Embryonic facial prominence (tissue), 1 donor: ENCODE measurements around the gene NEB.
"Not testable (repeated sequence)": the region's sequence is repeated elsewhere in the genome, so short reads cannot be mapped to it uniquely, and the experiment has no call there.

ENCODE experiments used
- DNase-seq: peaks from one replicate; pipeline ENCODE4 v3.0.0-alpha.2; 2016; ENCODE audit errors: extremely low spot score

The NEB gene

DNA sequence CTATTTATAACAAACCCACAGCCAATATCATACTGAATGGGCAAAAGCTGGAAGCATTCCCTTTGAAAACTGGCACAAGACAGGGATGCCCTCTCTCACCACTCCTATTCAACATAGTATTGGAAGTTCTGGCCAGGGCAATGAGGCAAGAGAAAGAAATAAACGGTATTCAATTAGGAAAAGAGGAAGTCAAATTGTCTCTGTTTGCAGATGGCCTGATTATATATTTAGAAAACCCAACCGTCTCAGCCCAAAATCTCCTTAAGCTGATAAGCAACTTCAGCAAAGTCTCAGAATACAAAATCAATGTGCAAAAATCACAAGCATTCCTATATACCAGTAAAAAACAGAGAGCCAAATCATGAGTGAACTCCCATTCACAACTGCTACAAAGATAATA is 176.4 kb downstream of the NEB start:
- DNase-seq, result not testable (repeated sequence)

- DNase-seq, result no peak
Observed at GRCh38 chr2:151556121-151556520, 178.2 kb downstream of the NEB start.

- DNase-seq, result no peak
Observed at GRCh38 chr2:151552287-151552686, 182.0 kb downstream of the NEB start.

DNA sequence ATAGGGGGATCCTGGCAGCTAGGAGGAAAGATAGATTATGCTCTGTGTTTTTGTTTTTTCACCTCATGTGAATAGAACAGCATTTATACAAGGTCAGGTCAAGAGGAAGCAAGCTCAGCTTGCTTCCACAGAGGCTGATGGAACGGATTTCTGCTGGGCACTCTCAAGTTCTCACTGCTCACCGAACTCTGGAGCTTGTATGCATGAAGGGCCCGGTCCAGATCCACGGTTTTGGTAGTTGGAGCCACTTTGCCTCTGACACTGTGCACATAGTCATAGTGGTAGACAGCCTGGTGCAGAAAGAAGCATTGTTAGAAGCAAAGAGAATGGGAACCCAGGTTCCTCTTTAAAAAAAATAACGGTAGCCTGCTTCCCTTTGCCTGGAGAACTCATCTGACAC is 182.7 kb downstream of the NEB start:
- no peak for DNase-seq

GRCh38 chr2:151549191-151549590 is 185.1 kb downstream of the NEB start:
- DNase-seq, result no peak

DNA sequence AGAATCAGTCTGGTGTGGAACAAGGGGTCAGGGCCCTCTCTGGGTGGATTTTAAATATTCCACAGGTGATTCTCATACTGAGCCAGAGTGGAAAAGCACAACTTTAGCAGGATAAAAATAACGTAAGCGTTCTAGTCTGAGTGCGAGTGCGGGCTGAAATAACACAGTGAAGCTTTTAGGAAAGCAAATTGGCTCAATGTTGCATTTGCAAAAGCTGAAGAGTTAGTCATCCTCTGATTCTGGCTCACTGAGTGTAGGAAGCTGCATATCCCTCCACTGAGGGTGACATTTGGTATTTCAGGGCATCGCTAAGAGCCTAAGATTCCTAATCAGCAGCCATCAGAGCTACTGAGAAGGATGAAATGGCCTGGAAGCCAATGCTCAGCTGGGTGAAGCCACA is 189.8 kb downstream of the NEB start:
- no peak for DNase-seq

GRCh38 chr2:151543876-151544275 is 190.4 kb downstream of the NEB start:
- no peak for DNase-seq

DNA sequence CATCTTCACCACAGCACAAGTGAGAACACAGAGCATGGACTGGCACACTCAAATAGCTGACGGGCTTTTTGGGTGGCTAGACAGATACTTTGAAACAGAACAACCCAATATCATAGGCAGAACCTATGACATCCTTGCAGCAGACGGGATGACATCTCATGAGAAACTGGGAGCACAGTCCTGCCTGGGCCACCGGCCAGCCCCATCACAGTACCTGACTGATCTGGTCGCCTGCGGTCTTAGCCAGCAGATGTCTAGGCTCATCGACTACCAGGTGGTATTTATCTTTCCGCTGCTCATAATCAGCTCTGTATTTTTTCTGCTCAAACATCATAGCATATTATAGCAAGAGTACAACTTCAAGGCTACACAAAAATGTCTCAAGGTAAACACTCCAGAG is 200.3 kb downstream of the NEB start:
- DNase-seq, result no peak

DNA sequence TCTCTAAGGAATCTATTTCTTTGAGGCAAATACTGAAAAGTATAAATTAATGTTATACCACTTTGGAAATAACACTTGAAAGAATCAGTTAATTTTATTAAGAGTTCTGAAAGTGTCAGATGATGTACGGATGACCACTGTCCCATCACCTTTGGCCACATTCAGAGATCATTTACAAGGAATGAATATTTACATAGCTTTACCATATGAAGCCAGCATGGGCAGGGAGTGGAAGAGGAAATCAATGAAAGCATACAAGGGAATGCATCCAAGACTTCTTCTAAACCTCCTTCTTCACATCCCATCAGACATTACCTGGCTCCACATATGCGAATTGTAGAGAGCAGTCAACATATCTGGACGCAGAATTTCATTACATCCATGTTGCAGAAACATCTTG is 201.1 kb downstream of the NEB start:
- no peak for DNase-seq

- DNase-seq, result no peak
Observed at GRCh38 chr2:151526572-151527090, 207.6 kb downstream of the NEB start.

DNA sequence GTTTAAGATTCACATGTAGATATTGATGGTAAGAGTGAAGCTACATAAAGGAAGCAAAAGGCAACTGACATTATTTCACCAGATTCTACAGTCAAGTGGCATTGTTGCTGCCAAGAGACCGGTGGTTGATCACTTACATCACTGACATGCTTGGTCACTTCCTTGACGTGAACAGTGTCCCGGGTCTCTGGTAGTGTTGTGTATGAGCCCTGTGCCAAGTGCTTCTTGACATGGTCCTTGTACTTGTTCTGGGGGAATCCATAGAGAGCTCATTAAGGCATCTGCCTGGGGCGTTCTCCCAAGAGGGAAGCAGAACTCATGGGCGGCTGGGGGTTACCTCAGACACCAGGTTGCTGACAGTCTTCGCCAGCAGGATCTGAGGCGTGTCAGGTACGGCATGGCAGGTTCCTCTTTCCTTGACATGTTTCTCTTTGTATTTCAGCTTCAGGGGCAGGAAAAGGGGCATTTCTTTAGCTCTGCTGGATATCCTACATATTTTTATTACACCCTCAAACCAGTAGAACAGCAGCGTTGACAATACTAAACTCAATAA is 208.4 kb downstream of the NEB start:
- no peak for DNase-seq

DNA sequence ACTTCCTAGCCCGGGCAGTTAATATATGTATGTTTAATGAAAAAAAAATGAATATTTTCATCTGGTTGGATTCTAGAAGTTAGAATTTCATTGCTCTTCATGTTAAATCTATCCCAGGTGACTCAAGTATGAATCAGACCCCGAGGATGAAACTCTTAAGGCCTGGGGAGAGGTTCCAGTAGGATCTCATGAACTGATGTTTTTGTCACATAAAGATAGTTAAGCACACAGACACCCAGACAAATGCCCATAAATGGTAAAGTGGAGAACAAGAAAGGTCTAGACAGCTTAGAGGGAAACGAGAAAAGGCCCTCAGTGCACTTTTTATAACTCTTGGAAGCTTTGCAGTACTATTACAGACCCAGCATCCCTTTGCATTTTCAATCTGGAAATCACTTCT is 210.4 kb downstream of the NEB start:
- DNase-seq, result no peak

GRCh38 chr2:151522556-151522955 is 211.7 kb downstream of the NEB start:
- no peak for DNase-seq

DNA sequence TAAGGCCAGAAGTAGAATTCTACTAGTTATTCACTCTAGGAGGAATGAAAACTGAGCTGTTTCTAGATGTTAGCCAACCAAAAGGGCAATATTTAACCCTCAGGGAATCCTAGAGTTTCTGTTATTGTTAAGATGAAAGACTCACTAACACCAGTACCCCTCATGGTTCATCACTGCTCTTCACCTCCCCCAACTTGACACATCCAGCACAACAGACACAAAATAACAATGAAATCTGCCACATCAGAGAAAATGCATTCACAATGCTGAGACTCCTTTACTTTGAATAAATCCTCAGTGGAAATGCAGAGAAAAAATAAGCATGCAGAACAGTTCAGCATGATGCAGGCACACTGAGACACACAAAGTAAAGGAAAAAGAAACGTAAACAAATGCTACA is 213.3 kb downstream of the NEB start:
- no peak for DNase-seq

DNA sequence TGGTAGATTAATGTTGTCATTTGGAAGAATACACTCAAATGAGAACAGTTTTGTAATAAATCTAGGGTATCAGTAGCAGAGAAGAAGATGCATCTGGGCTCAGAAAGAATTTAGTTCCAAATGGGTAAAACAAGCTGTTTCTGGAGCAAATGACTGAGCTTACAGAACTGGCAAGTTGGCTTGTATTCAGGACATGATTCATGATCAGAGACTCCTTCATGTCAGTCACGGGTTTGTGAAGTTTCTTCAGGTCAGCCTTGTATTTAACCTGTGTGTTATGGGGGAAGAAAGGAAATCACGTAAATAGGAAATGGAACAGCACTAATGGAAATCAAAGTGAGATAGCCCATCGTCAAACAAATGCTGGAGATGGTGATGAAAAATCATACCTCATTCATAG is 215.5 kb downstream of the NEB start:
- DNase-seq, result no peak

- no peak for DNase-seq
Observed at GRCh38 chr2:151508519-151508918, 225.8 kb downstream of the NEB start.

DNA sequence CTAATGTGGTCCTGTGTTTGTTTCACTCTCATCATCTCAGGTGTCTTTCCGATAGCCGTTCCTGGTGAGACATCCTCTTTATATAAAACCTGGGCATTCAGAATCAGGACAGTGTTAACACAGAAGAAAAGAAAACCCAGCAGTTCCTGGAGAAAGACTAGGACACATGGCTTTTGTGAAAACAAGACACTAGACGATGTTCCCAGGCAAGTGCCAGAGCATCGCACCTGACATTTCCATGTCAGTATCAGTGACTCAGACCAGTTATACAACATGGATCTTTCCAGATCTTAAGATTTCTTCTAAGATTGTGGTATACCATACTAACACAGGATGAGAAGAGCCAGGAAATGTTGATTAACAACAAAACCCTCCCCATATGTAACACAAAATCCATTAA is 228.1 kb downstream of the NEB start:
- no peak for DNase-seq

DNA sequence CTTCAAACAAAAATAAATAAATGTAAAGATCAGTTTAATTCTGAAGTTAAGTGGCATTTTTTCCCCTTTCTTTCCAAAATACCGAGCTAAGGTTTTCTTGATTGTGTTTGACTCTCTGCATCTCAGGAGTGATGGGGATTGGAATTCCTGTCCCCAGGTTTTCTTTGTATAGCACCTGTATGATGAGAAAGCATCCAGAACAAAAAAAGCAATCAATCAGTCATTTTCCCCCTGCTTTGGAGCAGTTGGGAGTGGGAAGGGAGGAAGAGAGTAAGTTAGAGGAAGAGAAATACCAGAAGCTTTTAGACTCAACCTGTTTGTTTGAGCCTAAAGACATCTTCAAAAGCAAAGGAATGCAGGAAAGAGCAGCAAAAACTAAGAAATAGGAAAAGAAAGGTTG is 236.1 kb downstream of the NEB start:
- no peak for DNase-seq

GRCh38 chr2:151491496-151491895 is 242.8 kb downstream of the NEB start:
- DNase-seq, result no peak

DNA sequence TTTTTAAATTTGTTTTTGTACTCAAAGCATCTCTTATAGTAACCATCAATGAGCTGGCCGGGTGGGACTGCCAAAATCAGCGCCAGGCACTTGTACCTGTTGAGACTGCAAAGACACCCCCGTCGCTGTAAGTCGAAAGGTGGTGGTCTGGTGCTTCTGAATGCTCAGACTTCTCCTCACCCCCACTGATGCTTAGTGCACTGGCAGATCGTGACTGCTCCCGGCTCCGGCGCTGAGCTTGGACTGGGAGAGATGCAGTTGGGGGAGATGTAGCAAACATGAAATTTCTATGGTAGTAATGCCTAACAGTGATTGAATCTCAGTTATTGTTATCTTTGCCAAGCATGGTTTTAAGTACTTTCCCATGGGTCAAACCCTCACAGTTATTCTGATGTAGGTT is 244.0 kb downstream of the NEB start:
- DNase-seq, result no peak

- no peak for DNase-seq
Observed at GRCh38 chr2:151486053-151486452, 248.2 kb downstream of the NEB start.

DNA sequence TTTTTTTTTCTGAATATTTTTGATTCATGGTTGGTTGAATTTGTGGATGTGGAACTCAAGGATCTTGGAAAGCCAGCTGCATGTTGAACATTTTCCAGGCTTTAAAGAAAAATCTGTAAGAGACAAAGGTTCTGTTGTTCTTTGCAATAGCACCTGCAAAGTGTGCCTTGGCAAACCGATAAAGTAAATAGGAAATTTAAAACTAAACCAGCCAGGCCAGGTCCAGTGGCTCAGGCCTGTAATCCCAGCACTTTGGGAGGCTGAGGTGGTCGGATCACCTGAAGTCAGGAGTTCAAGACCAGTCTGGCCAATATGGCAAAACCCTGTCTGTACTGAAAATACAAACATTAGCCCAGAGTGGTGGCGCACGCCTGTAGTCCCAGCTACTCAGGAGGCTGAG is 250.2 kb downstream of the NEB start:
- DNase-seq, result no peak

DNA sequence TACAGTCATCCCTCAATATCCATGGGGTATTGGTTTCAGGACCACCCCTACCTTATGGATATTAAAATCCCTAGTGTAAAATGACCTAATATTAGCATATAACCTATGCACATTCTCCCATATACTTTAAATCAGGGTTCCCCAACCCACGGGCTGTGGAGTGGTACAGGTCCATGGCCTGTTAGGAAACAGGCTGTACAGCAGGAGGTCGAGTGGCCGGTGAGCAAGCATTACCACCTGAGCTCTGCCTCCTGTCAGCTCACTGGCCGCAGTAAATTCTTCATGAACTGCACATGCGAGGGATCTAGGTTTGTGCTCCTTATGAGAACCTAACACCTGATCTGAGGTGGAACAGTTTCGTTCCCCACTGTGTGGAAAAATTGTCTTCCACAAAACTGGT is 250.7 kb downstream of the NEB start:
- no peak for DNase-seq

DNA sequence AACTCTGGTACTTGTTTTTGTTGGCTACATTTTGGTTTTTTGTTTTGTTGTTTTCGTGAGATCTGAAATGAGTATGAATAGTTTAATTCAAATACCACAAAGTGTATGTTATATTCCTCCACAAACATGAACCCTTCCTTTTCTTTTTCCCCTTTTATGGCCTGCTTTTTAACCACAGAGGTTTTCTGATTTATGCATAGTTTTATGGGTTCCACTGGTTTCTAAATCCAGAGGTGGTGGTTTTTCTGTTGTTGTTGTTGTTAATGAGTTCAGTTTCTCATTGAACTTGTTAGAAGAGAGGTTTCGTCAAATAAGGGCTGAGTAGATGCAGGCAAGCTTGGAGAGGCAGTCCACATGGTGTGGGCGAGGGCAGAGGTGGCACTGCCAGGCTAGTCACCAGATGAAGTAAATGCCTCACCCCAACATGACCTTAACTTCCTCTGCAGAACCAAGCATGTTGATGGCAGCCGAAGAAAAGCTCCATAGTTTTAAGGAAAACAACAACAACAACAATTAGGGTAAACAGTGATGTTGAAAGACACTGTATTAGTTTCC is 252.0 kb downstream of the NEB start:
- DNase-seq, result no peak
